ENCODE measurements around the gene SLC6A6. TPM values are rescaled to one million over a fixed set of nuclear protein-coding genes. Genes with fewer than 3 reads are reported as not detected.

The SLC6A6 gene
- total and polyA plus RNA-seq, 2 experiments from 2014 or later, result 27.5 to 150 TPM

- ATAC-seq, result no peak
Measured at GRCh38 chr3:14478956-14479550, 76.6 kb downstream of the SLC6A6 start.

More at GRCh38 chr3:14478956-14479550, 76.6 kb downstream of the SLC6A6 start:
- H3K27ac Mint-ChIP-seq, result no peak overlapping the region
- no peak overlapping the region for H2AFZ ChIP-seq
- no peak overlapping the region for H3K27ac ChIP-seq (ENCODE audit: low read depth)
- peaks cover 15% of the 10 kb centered on the region for H3K4me1 Mint-ChIP-seq
- TF ChIP-seq STAT1 (IDR thresholded peaks at IDR 0.05; ENCODE audit: unreplicated experiment) (no peak), JUNB (IDR thresholded peaks at IDR 0.05; ENCODE audit: unreplicated experiment) (no peak), ZNF331 (CRISPR knock-in tag; IDR thresholded peaks at IDR 0.05; ENCODE audit: low read depth) (no peak), ETS1 (IDR thresholded peaks at IDR 0.05) (no peak), ZNF462 (CRISPR knock-in tag; IDR thresholded peaks at IDR 0.05) (no peak), REST (IDR thresholded peaks at IDR 0.05; ENCODE audit: unreplicated experiment) (no peak), CREB1 (CRISPR knock-in tag; IDR thresholded peaks at IDR 0.05; ENCODE audit: low read depth) (no peak), POLR2AphosphoS5 (IDR thresholded peaks at IDR 0.05; ENCODE audit: low read depth) (no peak), ZNF114 (CRISPR knock-in tag; IDR thresholded peaks at IDR 0.05) (no peak), NANOG (IDR thresholded peaks at IDR 0.05; ENCODE audit: borderline replicate concordance) (no peak), CTCF (conservative IDR thresholded peaks at IDR 0.05; ENCODE audit: low read depth in 2 of 2) (no peak), EZH2phosphoT487 (IDR thresholded peaks at IDR 0.05; ENCODE audit: unreplicated experiment) (no peak), EZH2 (IDR thresholded peaks at IDR 0.05; ENCODE audit: low read depth, unreplicated experiment) (no peak)
- no peak overlapping the region for H3K4me2 ChIP-seq
- no peaks in the 10 kb centered on the region for H3K4me1 ChIP-seq (ENCODE audit: insufficient read depth)
- 0 out of 2 replicates have a peak, but pooled peaks cover 2% of the 10 kb centered on the region for H3F3A ChIP-seq (replicated peaks; ENCODE audit: low read depth)
- H4K20me1 ChIP-seq (replicated peaks; ENCODE audit: insufficient read depth), result peaks cover 4% of the 10 kb centered on the region
- H3K27me3 ChIP-seq (ENCODE audit: insufficient read depth), result no peaks in the 10 kb centered on the region
- H3K4me3 ChIP-seq, result no peak overlapping the region
- H3K79me2 ChIP-seq (replicated peaks; ENCODE audit: insufficient read depth), result no peaks in the 10 kb centered on the region
- no peak overlapping the region for H3K4me3 Mint-ChIP-seq
- H3K36me3 ChIP-seq (ENCODE audit: insufficient read depth), result peaks cover 38% of the 10 kb centered on the region
- H3K9me2 ChIP-seq (ENCODE audit: insufficient read depth), result no peaks in the 10 kb centered on the region
- peaks cover 81% of the 10 kb centered on the region for H3K36me3 Mint-ChIP-seq (ENCODE audit: low read depth)
- H3K9me3 Mint-ChIP-seq, result no peaks in the 10 kb centered on the region
- DNase-seq (ENCODE audit: low spot score), result no peak
- H3K27me3 Mint-ChIP-seq (ENCODE audit: insufficient read depth, low read depth, poor library complexity), result peaks cover 9% of the 10 kb centered on the region

All from GM23338 (cell line).